ENCODE data around the gene PTPRJ. TPM values are rescaled to one million over a fixed set of nuclear protein-coding genes. Genes with fewer than 3 reads are reported as not detected.

PTPRJ gene
- total RNA-seq, 2 donors from 2014 or later: 26.5 to 37.4 TPM

DNA sequence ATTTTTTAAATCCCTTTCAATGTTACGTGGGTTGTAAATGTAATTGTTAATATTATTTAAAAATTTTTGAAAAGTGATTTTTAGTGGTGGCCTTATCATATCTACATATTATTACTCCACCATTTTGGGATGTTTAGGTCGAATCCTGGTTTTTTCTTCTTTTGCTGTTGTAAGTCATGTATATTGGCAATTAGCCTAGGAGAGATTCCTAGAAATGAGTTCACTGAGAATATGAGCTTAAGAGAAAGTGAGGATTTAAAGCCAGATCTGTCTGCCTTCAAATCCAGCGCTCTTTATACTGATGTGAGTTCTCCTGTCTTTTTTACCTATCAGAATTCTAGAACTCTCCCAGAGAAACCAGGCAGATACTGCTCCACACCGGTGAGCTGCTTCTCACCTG lies 56.1 kb downstream of the PTPRJ start:
- no peaks in the 10 kb centered on the region for H3K27me3 Mint-ChIP-seq (ENCODE audit: insufficient read depth)
- Histone ChIP-seq H3K9me3 (ENCODE audit: control insufficient read depth, low read length) (no peaks in the 10 kb centered on the region), H3K4me1 (ENCODE audit: control insufficient read depth, insufficient read depth, low read length) (peaks cover 12% of the 10 kb centered on the region), H3K27ac (ENCODE audit: low read depth, low read length) (no peak overlapping the region), H3K27me3 (ENCODE audit: control insufficient read depth, insufficient read depth, low read length, poor library complexity, severe bottlenecking) (no peaks in the 10 kb centered on the region), H3K36me3 (ENCODE audit: control insufficient read depth, insufficient read depth, low read length) (no peaks in the 10 kb centered on the region), H3K4me3 (ENCODE audit: low read length) (no peak overlapping the region), H3K9ac (ENCODE audit: extremely low read depth, low read length, poor library complexity, severe bottlenecking) (no peak overlapping the region)
- H3K9me3 Mint-ChIP-seq: no peaks in the 10 kb centered on the region
- H3K4me3 Mint-ChIP-seq: no peak overlapping the region
- TF ChIP-seq, protein P1, sequence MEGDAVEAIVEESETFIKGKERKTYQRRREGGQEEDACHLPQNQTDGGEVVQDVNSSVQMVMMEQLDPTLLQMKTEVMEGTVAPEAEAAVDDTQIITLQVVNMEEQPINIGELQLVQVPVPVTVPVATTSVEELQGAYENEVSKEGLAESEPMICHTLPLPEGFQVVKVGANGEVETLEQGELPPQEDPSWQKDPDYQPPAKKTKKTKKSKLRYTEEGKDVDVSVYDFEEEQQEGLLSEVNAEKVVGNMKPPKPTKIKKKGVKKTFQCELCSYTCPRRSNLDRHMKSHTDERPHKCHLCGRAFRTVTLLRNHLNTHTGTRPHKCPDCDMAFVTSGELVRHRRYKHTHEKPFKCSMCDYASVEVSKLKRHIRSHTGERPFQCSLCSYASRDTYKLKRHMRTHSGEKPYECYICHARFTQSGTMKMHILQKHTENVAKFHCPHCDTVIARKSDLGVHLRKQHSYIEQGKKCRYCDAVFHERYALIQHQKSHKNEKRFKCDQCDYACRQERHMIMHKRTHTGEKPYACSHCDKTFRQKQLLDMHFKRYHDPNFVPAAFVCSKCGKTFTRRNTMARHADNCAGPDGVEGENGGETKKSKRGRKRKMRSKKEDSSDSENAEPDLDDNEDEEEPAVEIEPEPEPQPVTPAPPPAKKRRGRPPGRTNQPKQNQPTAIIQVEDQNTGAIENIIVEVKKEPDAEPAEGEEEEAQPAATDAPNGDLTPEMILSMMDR (conservative IDR thresholded peaks at IDR 0.05): no peak
- H3K27ac Mint-ChIP-seq: no peak overlapping the region
- peaks cover 54% of the 10 kb centered on the region for H3K4me1 Mint-ChIP-seq
- no peak for DNase-seq
- no peaks in the 10 kb centered on the region for H3K36me3 Mint-ChIP-seq (ENCODE audit: low read depth)
- 86% methylated on average over 3 of the region's 4 CpGs; no CpG with 5 or more reads in 1 of the 2 experiments for WGBS, 2 experiments (ENCODE audit: insufficient coverage in 1 of 2, insufficient read length in 1 of 2)

GRCh38 chr11:48037709-48038468 lies 57.5 kb downstream of the PTPRJ start:
- TF ChIP-seq, protein P1 (conservative IDR thresholded peaks at IDR 0.05): no peak
- no peaks in the 10 kb centered on the region for H3K27me3 Mint-ChIP-seq (ENCODE audit: insufficient read depth)
- no peak overlapping the region for H3K9ac ChIP-seq (ENCODE audit: extremely low read depth, low read length, poor library complexity, severe bottlenecking)

DNA sequence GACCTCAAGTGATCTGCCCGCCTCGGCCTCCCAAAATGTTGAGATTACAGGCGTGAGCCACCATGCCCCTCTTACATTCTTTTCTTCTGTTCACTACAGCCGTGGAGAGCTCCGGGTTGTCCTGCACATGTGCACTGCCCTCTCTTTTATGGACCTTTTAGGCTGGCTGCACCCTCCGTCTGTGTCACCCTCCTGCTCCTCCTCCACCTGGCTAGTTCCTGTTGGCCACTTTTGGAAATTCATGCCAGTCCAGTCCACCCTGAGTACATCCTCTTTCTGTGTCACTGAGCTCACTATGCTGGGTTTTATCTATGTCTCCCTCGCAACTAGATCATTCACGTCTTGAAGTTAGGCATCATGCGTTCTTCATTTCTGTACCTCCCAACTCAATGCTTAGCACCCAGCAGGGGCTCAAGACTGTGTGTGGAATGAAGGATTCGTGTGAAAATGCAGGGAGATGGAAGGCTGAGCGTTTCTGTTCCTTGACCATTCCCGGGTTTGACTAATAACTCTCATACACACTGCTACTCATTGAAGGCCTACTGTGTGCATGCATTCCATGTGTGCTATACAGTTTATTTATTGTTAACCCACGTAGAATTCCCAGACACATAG lies 60.6 kb downstream of the PTPRJ start:
- Histone ChIP-seq H3K27me3 (ENCODE audit: control insufficient read depth, insufficient read depth, low read length, poor library complexity, severe bottlenecking) (no peaks in the 10 kb centered on the region), H3K27ac (ENCODE audit: low read depth, low read length) (no peak overlapping the region), H3K36me3 (ENCODE audit: control insufficient read depth, insufficient read depth, low read length) (no peaks in the 10 kb centered on the region), H3K9me3 (ENCODE audit: control insufficient read depth, low read length) (no peaks in the 10 kb centered on the region), H3K9ac (ENCODE audit: extremely low read depth, low read length, poor library complexity, severe bottlenecking) (no peak overlapping the region), H3K4me1 (ENCODE audit: control insufficient read depth, insufficient read depth, low read length) (peaks cover 10% of the 10 kb centered on the region), H3K4me3 (ENCODE audit: low read length) (no peak overlapping the region)
- Mint-ChIP-seq H3K27ac (no peak overlapping the region), H3K9me3 (no peaks in the 10 kb centered on the region), H3K4me3 (no peak overlapping the region), H3K4me1 (peaks cover 56% of the 10 kb centered on the region), H3K36me3 (ENCODE audit: low read depth) (no peaks in the 10 kb centered on the region), H3K27me3 (ENCODE audit: insufficient read depth) (no peaks in the 10 kb centered on the region)
- DNase-seq: peak; percentile 61
- TF ChIP-seq, protein P1 (conservative IDR thresholded peaks at IDR 0.05): no peak
- WGBS, 2 experiments (ENCODE audit: insufficient coverage in 1 of 2, insufficient read length in 1 of 2): 86 to 89% methylated on average over 11 to 13 of the region's 13 CpGs

More at GRCh38 chr11:48037709-48038468, 57.5 kb downstream of the PTPRJ start:
- 95 to 96% methylated on average over 9 to 11 of the region's 11 CpGs for WGBS, 2 experiments (ENCODE audit: insufficient coverage in 1 of 2, insufficient read length in 1 of 2)
- no peak overlapping the region for H3K27ac ChIP-seq (ENCODE audit: low read depth, low read length)
- no peaks in the 10 kb centered on the region for H3K36me3 ChIP-seq (ENCODE audit: control insufficient read depth, insufficient read depth, low read length)
- no peak for DNase-seq
- Mint-ChIP-seq H3K4me3 (no peak overlapping the region), H3K9me3 (no peaks in the 10 kb centered on the region), H3K4me1 (peaks cover 50% of the 10 kb centered on the region), H3K27ac (no peak overlapping the region), H3K36me3 (ENCODE audit: low read depth) (no peaks in the 10 kb centered on the region)
- H3K4me1 ChIP-seq (ENCODE audit: control insufficient read depth, insufficient read depth, low read length): peaks cover 7% of the 10 kb centered on the region
- H3K9me3 ChIP-seq (ENCODE audit: control insufficient read depth, low read length): no peaks in the 10 kb centered on the region
- no peak overlapping the region for H3K4me3 ChIP-seq (ENCODE audit: low read length)
- no peaks in the 10 kb centered on the region for H3K27me3 ChIP-seq (ENCODE audit: control insufficient read depth, insufficient read depth, low read length, poor library complexity, severe bottlenecking)

All from endodermal cell (in vitro differentiated cells).